ENCODE data around the gene NFE2L2. TPM values are rescaled to one million over a fixed set of nuclear protein-coding genes. Genes with fewer than 3 reads are reported as not detected.

NFE2L2 gene
- total and polyA plus RNA-seq, 9 of the 15 experiments (the other 6 are each of a cell fraction or from before 2014, with no cell fraction given), result 29.3 to 120 (median 59.3) TPM

GRCh38 chr2:177263451-177264208 lies 897 bp downstream of the NFE2L2 start (continued):
- peak; percentile 70; the same call in 1 of the 2 replicates for TF ChIP-seq ZNF584 (CRISPR knock-in tag; IDR thresholded peaks at IDR 0.05; ENCODE audit: low read depth)
- peak; percentile 99 for TF ChIP-seq ARID4B (CRISPR knock-in tag; IDR thresholded peaks at IDR 0.05)
- peak in 2 of 3 experiments; percentile 73 to 77 for TF ChIP-seq YY1 (IDR thresholded peaks at IDR 0.05; ENCODE audit: borderline replicate concordance in 1 of 3, control insufficient read depth in 1 of 3, extremely low read depth in 1 of 3, insufficient read depth in 3 of 3, insufficient read length in 1 of 3, insufficient replicate concordance in 2 of 3, low read depth in 1 of 3, low read length in 2 of 3)
- TF ChIP-seq ZFP36 (IDR thresholded peaks at IDR 0.05; ENCODE audit: low read depth, low read length, partially characterized antibody), result no peak
- TF ChIP-seq HDGF (IDR thresholded peaks at IDR 0.05), result no peak
- TF ChIP-seq TAF7 (tag; IDR thresholded peaks at IDR 0.05), result no peak
- TF ChIP-seq EHMT2 (IDR thresholded peaks at IDR 0.05), result peak; percentile 27; the same call in 1 of the 2 replicates
- 0 out of 2 replicates have a peak, but pooled peaks have one; percentile 25 for TF ChIP-seq ATF6 (CRISPR knock-in tag; IDR thresholded peaks at IDR 0.05)
- TF ChIP-seq NR4A1 (CRISPR knock-in tag; IDR thresholded peaks at IDR 0.05), result peak; percentile 85; the same call in 1 of the 2 replicates
- peak; percentile 80 for TF ChIP-seq NR4A1 (tag; IDR thresholded peaks at IDR 0.05)
- TF ChIP-seq ZNF830 (CRISPR knock-in tag; IDR thresholded peaks at IDR 0.05), result peak; percentile 94
- peak; percentile 92 for TF ChIP-seq THAP12 (CRISPR knock-in tag; IDR thresholded peaks at IDR 0.05)
- TF ChIP-seq CHD1 (IDR thresholded peaks at IDR 0.05; ENCODE audit: low read length), result peak; percentile 96
- TF ChIP-seq KDM1A (IDR thresholded peaks at IDR 0.05), result peak in 1 of 2 experiments; percentile 66; a peak in 2 of 4 replicates
- peak; percentile 20; the same call in 1 of the 2 replicates for TF ChIP-seq TRIM28 (IDR thresholded peaks at IDR 0.05)
- peak; percentile 97 for TF ChIP-seq NEUROD1 (IDR thresholded peaks at IDR 0.05; ENCODE audit: borderline replicate concordance, low read depth, low read length, partially characterized antibody)
- TF ChIP-seq ZNF668 (CRISPR knock-in tag; IDR thresholded peaks at IDR 0.05), result no peak
- TF ChIP-seq SMARCA4 (IDR thresholded peaks at IDR 0.05), result peak; percentile 76
- TF ChIP-seq SMAD3 (CRISPR knock-in tag; conservative IDR thresholded peaks at IDR 0.05), result 0 out of 2 replicates have a peak, but pooled peaks have one; percentile 81
- TF ChIP-seq TARDBP (IDR thresholded peaks at IDR 0.05), result peak; percentile 49; the same call in 1 of the 2 replicates

Measured in K562 (cell line).